ENCODE measurements around the gene SCMH1.

GRCh38 chr1:40986956-40987355, 255.2 kb downstream of the SCMH1 start:
- TF ChIP-seq POLR2A (IDR thresholded peaks at IDR 0.05; ENCODE audit: low read depth, low read length) (no peak), POLR2AphosphoS5 (IDR thresholded peaks at IDR 0.05; ENCODE audit: low read depth, low read length) (no peak), TAF1 (IDR thresholded peaks at IDR 0.05; ENCODE audit: low read depth, low read length) (no peak), SPI1 (IDR thresholded peaks at IDR 0.05; ENCODE audit: low read depth, low read length) (no peak), POU2F2 (IDR thresholded peaks at IDR 0.05; ENCODE audit: low read depth, low read length) (no peak), PAX5 (IDR thresholded peaks at IDR 0.05; ENCODE audit: insufficient read depth, low read length, severe bottlenecking) (no peak)
